T-helper 1 cell treated with Interleukin-12 subunit alpha and Interleukin-12 subunit beta and Interleukin-4 antibody, amounts not matched to agents 30 ng/mL and 1 ng/mL, for 36 hours (primary cell): ENCODE data around the gene EPAS1. TPM values are rescaled to one million over a fixed set of nuclear protein-coding genes. Genes with fewer than 3 reads are reported as not detected.
"Not testable (repeated sequence)": the region's sequence is repeated elsewhere in the genome, so short reads cannot be mapped to it uniquely, and the experiment has no call there.

Experiments used
- intact Hi-C: fragments of 100-400 bp; cut with micrococcal nuclease; formaldehyde crosslinking; loops from one replicate; pipeline ENCODE4 v1.15.1; 2024
- total RNA-seq: library from RNA; stranded (reverse); gene quantifications from 2 replicates; pipeline ENCODE4 v1.2.3, GENCODE V29; 2022

Gene EPAS1
- total RNA-seq, 1 donor from 2014 or later, result 17.1 TPM

GRCh38 chr2:46394649-46395510, 97.7 kb downstream of the EPAS1 start:
- intact Hi-C loops, result no loop called here

GRCh38 chr2:46395730-46396129, 98.5 kb downstream of the EPAS1 start:
- intact Hi-C loops, result not testable (repeated sequence)

GRCh38 chr2:46400016-46400415, 102.8 kb downstream of the EPAS1 start:
- intact Hi-C loops, result no loop called here

GRCh38 chr2:46402874-46403273, 105.7 kb downstream of the EPAS1 start:
- intact Hi-C loops, result no loop called here

- intact Hi-C loops, result no loop called here
These were observed 107.1 kb downstream of the EPAS1 start for GRCh38 chr2:46404181-46404759.

- intact Hi-C loops, result no loop called here
These were observed 110.7 kb downstream of the EPAS1 start for GRCh38 chr2:46407852-46408455.

- intact Hi-C loops, result no loop called here
These were observed 112.5 kb downstream of the EPAS1 start for GRCh38 chr2:46409756-46410155.

GRCh38 chr2:46410273-46411244, 113.4 kb downstream of the EPAS1 start:
- intact Hi-C loops, result no loop called here

GRCh38 chr2:46411245-46411641, 114.0 kb downstream of the EPAS1 start:
- intact Hi-C loops, result no loop called here

- intact Hi-C loops, result no loop called here
These were observed 114.8 kb downstream of the EPAS1 start for GRCh38 chr2:46411985-46412384.

GRCh38 chr2:46413111-46413510, 115.9 kb downstream of the EPAS1 start:
- intact Hi-C loops, result no loop called here

GRCh38 chr2:46413631-46414030, 116.4 kb downstream of the EPAS1 start:
- intact Hi-C loops, result no loop called here

- intact Hi-C loops, result no loop called here
These were observed 117.5 kb downstream of the EPAS1 start for GRCh38 chr2:46414701-46415100.

- intact Hi-C loops, result no loop called here
These were observed 119.1 kb downstream of the EPAS1 start for GRCh38 chr2:46416280-46416679.

GRCh38 chr2:46416739-46417403, 119.7 kb downstream of the EPAS1 start:
- intact Hi-C loops, result no loop called here

- intact Hi-C loops, result no loop called here
These were observed 123.7 kb downstream of the EPAS1 start for GRCh38 chr2:46420945-46421344.

GRCh38 chr2:46421361-46421760, 124.2 kb downstream of the EPAS1 start:
- intact Hi-C loops, result no loop called here

- intact Hi-C loops, result no loop called here
These were observed 125.6 kb downstream of the EPAS1 start for GRCh38 chr2:46422717-46423394.

GRCh38 chr2:46424937-46425336, 127.7 kb downstream of the EPAS1 start:
- intact Hi-C loops, result no loop called here

GRCh38 chr2:46428911-46429436, 131.8 kb downstream of the EPAS1 start:
- intact Hi-C loops, result no loop called here
